GM23338 (cell line): ENCODE results near the gene SUPT6H. TPM values are rescaled to one million over a fixed set of nuclear protein-coding genes. Genes with fewer than 3 reads are reported as not detected.

ENCODE experiments used
- ATAC-seq: fragments of 200-7000 bp; cut with Tn5 transposase; 3 replicates; pipeline ENCODE4 v1.9.1; 2020
- DNase-seq: peaks from one replicate; pipeline ENCODE4 v3.0.0-alpha.2; 2015; ENCODE audit warnings: low spot score
- H2AFZ ChIP-seq: fragments of 200-600 bp; sonication (generic); 2 replicates; pipeline ENCODE4 v1.8.0; 2016; ENCODE audit warnings: antibody characterized with exemption, mild to moderate bottlenecking, moderate library complexity
- H3F3A ChIP-seq: fragments of 200-600 bp; sonication (generic); replicated peaks from 2 replicates; pipeline ENCODE4 v1.8.0; 2017; ENCODE audit warnings: antibody characterized with exemption, mixed run types, low read depth
- H3K27ac ChIP-seq: fragments of 200-600 bp; sonication (generic); 2 replicates; pipeline ENCODE4 v1.6.1; 2016; ENCODE audit warnings: low read depth
- H3K27me3 ChIP-seq: fragments of 200-600 bp; sonication (generic); 2 replicates; pipeline ENCODE4 v1.8.0; 2016; ENCODE audit warnings: mild to moderate bottlenecking, mixed run types, moderate library complexity; ENCODE audit not compliant: insufficient read depth
- H3K36me3 ChIP-seq: fragments of 200-600 bp; sonication (generic); 2 replicates; pipeline ENCODE4 v1.8.0; 2016; ENCODE audit warnings: mild to moderate bottlenecking; ENCODE audit not compliant: insufficient read depth
- H3K4me1 ChIP-seq: fragments of 200-600 bp; sonication (generic); 2 replicates; pipeline ENCODE4 v1.8.0; 2016; ENCODE audit warnings: mild to moderate bottlenecking, moderate library complexity; ENCODE audit not compliant: insufficient read depth
- H3K4me2 ChIP-seq: fragments of 200-600 bp; sonication (generic); 2 replicates; pipeline ENCODE4 v1.7.1; 2017; ENCODE audit warnings: mixed run types
- H3K4me3 ChIP-seq: fragments of 200-600 bp; sonication (generic); 2 replicates; pipeline ENCODE4 v1.6.1; 2016; ENCODE audit warnings: mixed run types
- H3K79me2 ChIP-seq: fragments of 200-600 bp; sonication (generic); replicated peaks from 2 replicates; pipeline ENCODE4 v1.8.0; 2017; ENCODE audit warnings: mild to moderate bottlenecking; ENCODE audit not compliant: insufficient read depth
- H3K9me2 ChIP-seq: fragments of 200-600 bp; sonication (generic); 2 replicates; pipeline ENCODE4 v1.8.0; 2017; ENCODE audit not compliant: insufficient read depth
- H4K20me1 ChIP-seq: fragments of 200-600 bp; sonication (generic); replicated peaks from 2 replicates; pipeline ENCODE4 v1.8.0; 2017; ENCODE audit warnings: mild to moderate bottlenecking; ENCODE audit not compliant: insufficient read depth
- H3K27ac Mint-ChIP-seq: 2 replicates; pipeline ENCODE4 v1.8.0; 2020; ENCODE audit warnings: inconsistent platforms, mild to moderate bottlenecking, moderate library complexity, mixed read lengths
- H3K27me3 Mint-ChIP-seq: 3 replicates; pipeline ENCODE4 v1.8.0; 2022; ENCODE audit warnings: low read depth, mild to moderate bottlenecking, moderate library complexity, mixed read lengths, inconsistent platforms; ENCODE audit not compliant: insufficient read depth, poor library complexity
- H3K36me3 Mint-ChIP-seq: 3 replicates; pipeline ENCODE4 v1.8.0; 2021; ENCODE audit warnings: low read depth, mild to moderate bottlenecking, inconsistent platforms, moderate library complexity, mixed read lengths
- H3K4me1 Mint-ChIP-seq: 3 replicates; pipeline ENCODE4 v1.8.0; 2020; ENCODE audit warnings: mild to moderate bottlenecking, inconsistent platforms, mixed read lengths
- H3K4me3 Mint-ChIP-seq: 3 replicates; pipeline ENCODE4 v1.8.0; 2021; ENCODE audit warnings: moderate library complexity, mild to moderate bottlenecking, inconsistent platforms, mixed read lengths
- H3K9me3 Mint-ChIP-seq: 3 replicates; pipeline ENCODE4 v1.8.0; 2020; ENCODE audit warnings: moderate library complexity, mild to moderate bottlenecking, inconsistent platforms, mixed read lengths
- CREB1 ChIP-seq: fragments of 250-450 bp; sonication (Bioruptor Pico); IDR thresholded peaks from 2 replicates; pipeline ENCODE4 v1.5.0; 2020; ENCODE audit warnings: low read depth, mild to moderate bottlenecking, moderate library complexity
- CTCF ChIP-seq, 2 experiments: fragments of 200-600 bp in 1 of 2; sonication (generic) in 1 of 2; conservative IDR thresholded peaks; 2 replicates each; pipeline versions ENCODE4 v1.5.1 to v1.6.1; 2016 to 2017; ENCODE audit warnings: antibody characterized with exemption in 2 of 2, low read depth in 2 of 2, mild to moderate bottlenecking in 2 of 2, moderate library complexity in 1 of 2
- ETS1 ChIP-seq: IDR thresholded peaks from 2 replicates; pipeline ENCODE4 v1.6.1; 2016; ENCODE audit warnings: antibody characterized with exemption
- EZH2phosphoT487 ChIP-seq: fragments of 200-600 bp; sonication (generic); IDR thresholded peaks from one replicate; pipeline ENCODE4 v1.8.1; 2018; ENCODE audit warnings: antibody characterized with exemption; ENCODE audit not compliant: unreplicated experiment
- NANOG ChIP-seq: IDR thresholded peaks from 2 replicates; pipeline ENCODE4 v1.6.1; 2016; ENCODE audit warnings: antibody characterized with exemption, borderline replicate concordance
- POLR2AphosphoS5 ChIP-seq: IDR thresholded peaks from 2 replicates; pipeline ENCODE4 v1.6.1; 2016; ENCODE audit warnings: antibody characterized with exemption, low read depth
- STAT1 ChIP-seq: IDR thresholded peaks from one replicate; pipeline ENCODE4 v1.6.1; 2016; ENCODE audit warnings: antibody characterized with exemption; ENCODE audit not compliant: unreplicated experiment
- polyA plus RNA-seq: library from polyadenylated mRNA; unstranded; fragments of >200 nt; fragmentation: Nextera tagmentation; extraction: Ambion mirVana; gene quantifications from 2 replicates; pipeline ENCODE4 v1.2.1, GENCODE V29; 2016
- total RNA-seq: library from RNA; depleted of rRNA; stranded (reverse); fragments of >200 nt; shearing (Covaris generic); gene quantifications from 2 replicates; pipeline ENCODE4 v1.2.3, GENCODE V29; 2014

The SUPT6H gene
- total and polyA plus RNA-seq, 2 experiments from 2014 or later, result 17.8 to 70.7 TPM

- Histone ChIP-seq H3K4me3 (no peak overlapping the region), H3K79me2 (no peaks in the 10 kb centered on the region), H2AFZ (no peak overlapping the region), H3K4me2 (no peak overlapping the region), H3K9me2 (no peaks in the 10 kb centered on the region), H3K27me3 (no peaks in the 10 kb centered on the region), H3K27ac (no peak overlapping the region), H3F3A (0 out of 2 replicates have a peak, but pooled peaks cover 2% of the 10 kb centered on the region), H3K4me1 (no peaks in the 10 kb centered on the region), H4K20me1 (peaks cover 2% of the 10 kb centered on the region), H3K36me3 (peaks cover 77% of the 10 kb centered on the region)
- no peak for ATAC-seq
- TF ChIP-seq NANOG, result no peak
- TF ChIP-seq ETS1, result no peak
- no peaks in the 10 kb centered on the region for H3K4me1 Mint-ChIP-seq
- H3K27ac Mint-ChIP-seq, result no peak overlapping the region
- no peak overlapping the region for H3K4me3 Mint-ChIP-seq
- H3K27me3 Mint-ChIP-seq, result peaks cover 4% of the 10 kb centered on the region
- no peaks in the 10 kb centered on the region for H3K9me3 Mint-ChIP-seq
- H3K36me3 Mint-ChIP-seq, result peaks cover 97% of the 10 kb centered on the region
- no peak for DNase-seq
Measured at GRCh38 chr17:28689011-28689410, 27.0 kb downstream of the SUPT6H start.

GRCh38 chr17:28693869-28694268 lies 31.9 kb downstream of the SUPT6H start:
- H2AFZ ChIP-seq, result no peak overlapping the region
- no peaks in the 10 kb centered on the region for H3K9me3 Mint-ChIP-seq
- H3F3A ChIP-seq, result 0 out of 2 replicates have a peak, but pooled peaks cover 5% of the 10 kb centered on the region
- peaks cover 2% of the 10 kb centered on the region for H3K27me3 Mint-ChIP-seq
- DNase-seq (no peak), ATAC-seq (no peak)
- no peaks in the 10 kb centered on the region for H3K27me3 ChIP-seq
- TF ChIP-seq STAT1, result no peak
- no peak for TF ChIP-seq CTCF (conservative IDR thresholded peaks at IDR 0.05; ENCODE audit: low read depth in 2 of 2)
- TF ChIP-seq ETS1, result no peak
- TF ChIP-seq POLR2AphosphoS5, result no peak
- TF ChIP-seq NANOG, result no peak
- TF ChIP-seq CREB1 (CRISPR knock-in tag), result no peak
- TF ChIP-seq EZH2phosphoT487, result no peak
- H3K36me3 ChIP-seq, result peaks cover 57% of the 10 kb centered on the region
- no peaks in the 10 kb centered on the region for H3K9me2 ChIP-seq
- no peaks in the 10 kb centered on the region for H3K4me1 Mint-ChIP-seq
- no peaks in the 10 kb centered on the region for H3K79me2 ChIP-seq
- H3K4me2 ChIP-seq, result no peak overlapping the region
- no peaks in the 10 kb centered on the region for H3K4me1 ChIP-seq
- H3K27ac Mint-ChIP-seq, result no peak overlapping the region
- H3K4me3 Mint-ChIP-seq, result no peak overlapping the region
- H4K20me1 ChIP-seq, result peaks cover 6% of the 10 kb centered on the region
- no peak overlapping the region for H3K4me3 ChIP-seq
- H3K27ac ChIP-seq, result no peak overlapping the region
- H3K36me3 Mint-ChIP-seq, result peaks cover 99% of the 10 kb centered on the region
